Measurements from ENCODE around the gene CDK8.

CDK8 gene

GRCh38 chr13:26378116-26378515, 124.2 kb downstream of the CDK8 start:
- H3K4me3 ChIP-seq (ENCODE audit: low read depth, low read length): no peak overlapping the region
- TF ChIP-seq CTCF (IDR thresholded peaks at IDR 0.05; ENCODE audit: borderline replicate concordance, insufficient read depth, low read depth, low read length): no peak

GRCh38 chr13:26379831-26380230, 125.9 kb downstream of the CDK8 start:
- no peak for TF ChIP-seq CTCF (IDR thresholded peaks at IDR 0.05; ENCODE audit: borderline replicate concordance, insufficient read depth, low read depth, low read length)
- H3K4me3 ChIP-seq (ENCODE audit: low read depth, low read length): no peak overlapping the region

- no peak for TF ChIP-seq CTCF (IDR thresholded peaks at IDR 0.05; ENCODE audit: borderline replicate concordance, insufficient read depth, low read depth, low read length)
- no peak overlapping the region for H3K4me3 ChIP-seq (ENCODE audit: low read depth, low read length)
These were observed 127.0 kb downstream of the CDK8 start for GRCh38 chr13:26380930-26381329.

- H3K4me3 ChIP-seq (ENCODE audit: low read depth, low read length): no peak overlapping the region
- no peak for TF ChIP-seq CTCF (IDR thresholded peaks at IDR 0.05; ENCODE audit: borderline replicate concordance, insufficient read depth, low read depth, low read length)
These were observed 128.4 kb downstream of the CDK8 start for GRCh38 chr13:26382366-26382765.

GRCh38 chr13:26382835-26383234, 128.9 kb downstream of the CDK8 start:
- TF ChIP-seq CTCF (IDR thresholded peaks at IDR 0.05; ENCODE audit: borderline replicate concordance, insufficient read depth, low read depth, low read length): no peak
- H3K4me3 ChIP-seq (ENCODE audit: low read depth, low read length): no peak overlapping the region

- H3K4me3 ChIP-seq (ENCODE audit: low read depth, low read length): no peak overlapping the region
- TF ChIP-seq CTCF (IDR thresholded peaks at IDR 0.05; ENCODE audit: borderline replicate concordance, insufficient read depth, low read depth, low read length): no peak
These were observed 130.7 kb downstream of the CDK8 start for GRCh38 chr13:26384587-26384986.

- no peak overlapping the region for H3K4me3 ChIP-seq (ENCODE audit: low read depth, low read length)
- no peak for TF ChIP-seq CTCF (IDR thresholded peaks at IDR 0.05; ENCODE audit: borderline replicate concordance, insufficient read depth, low read depth, low read length)
These were observed 132.1 kb downstream of the CDK8 start for GRCh38 chr13:26386026-26386425.

All from GM12875 (cell line).